Prostate gland (tissue), 2 donors: Measurements from ENCODE around the gene FNDC3B.

Experiments used
- POLR2A ChIP-seq: fragments of 450-650 bp; IDR thresholded peaks from one replicate; pipeline ENCODE4 v1.6.1; 2016; ENCODE audit warnings: antibody characterized with exemption, mild to moderate bottlenecking
- POLR2AphosphoS5 ChIP-seq: sonication (generic); formaldehyde crosslinking; IDR thresholded peaks from one replicate; pipeline ENCODE4 v1.6.1; 2017; ENCODE audit warnings: antibody characterized with exemption
- TF ChIP-seq, protein P1 (sequence below), 4 experiments: fragments of 200-600 bp in 2 of 4; fragments of 450-650 bp in 2 of 4; sonication (generic) in 2 of 4; IDR thresholded peaks; 1 replicate in 3 of 4; 2 replicates in 1 of 4; pipeline ENCODE4 v1.5.1; 2016 to 2019; ENCODE audit warnings: antibody characterized with exemption in 4 of 4, mild to moderate bottlenecking in 2 of 4, moderate library complexity in 2 of 4

- no peak for TF ChIP-seq POLR2A
- TF ChIP-seq, protein P1, sequence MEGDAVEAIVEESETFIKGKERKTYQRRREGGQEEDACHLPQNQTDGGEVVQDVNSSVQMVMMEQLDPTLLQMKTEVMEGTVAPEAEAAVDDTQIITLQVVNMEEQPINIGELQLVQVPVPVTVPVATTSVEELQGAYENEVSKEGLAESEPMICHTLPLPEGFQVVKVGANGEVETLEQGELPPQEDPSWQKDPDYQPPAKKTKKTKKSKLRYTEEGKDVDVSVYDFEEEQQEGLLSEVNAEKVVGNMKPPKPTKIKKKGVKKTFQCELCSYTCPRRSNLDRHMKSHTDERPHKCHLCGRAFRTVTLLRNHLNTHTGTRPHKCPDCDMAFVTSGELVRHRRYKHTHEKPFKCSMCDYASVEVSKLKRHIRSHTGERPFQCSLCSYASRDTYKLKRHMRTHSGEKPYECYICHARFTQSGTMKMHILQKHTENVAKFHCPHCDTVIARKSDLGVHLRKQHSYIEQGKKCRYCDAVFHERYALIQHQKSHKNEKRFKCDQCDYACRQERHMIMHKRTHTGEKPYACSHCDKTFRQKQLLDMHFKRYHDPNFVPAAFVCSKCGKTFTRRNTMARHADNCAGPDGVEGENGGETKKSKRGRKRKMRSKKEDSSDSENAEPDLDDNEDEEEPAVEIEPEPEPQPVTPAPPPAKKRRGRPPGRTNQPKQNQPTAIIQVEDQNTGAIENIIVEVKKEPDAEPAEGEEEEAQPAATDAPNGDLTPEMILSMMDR (IDR thresholded peaks at IDR 0.05), result no peak
- no peak for TF ChIP-seq POLR2AphosphoS5
Observed at GRCh38 chr3:172182797-172183196, 143.4 kb downstream of the FNDC3B start.
